AG09309 (cell line): ENCODE data around the gene ANGPTL8.

Source experiments
- DNase-seq: peaks from one replicate; pipeline ENCODE4 v3.0.0-alpha.2; 2010; ENCODE audit warnings: low read depth
- H3K4me3 ChIP-seq: 2 replicates; pipeline ENCODE4 v1.5.1; 2011; ENCODE audit warnings: mild to moderate bottlenecking, low read depth, low read length, moderate library complexity; ENCODE audit not compliant: control insufficient read depth
- CTCF ChIP-seq: IDR thresholded peaks from 2 replicates; pipeline ENCODE4 v1.5.1; 2011; ENCODE audit warnings: mild to moderate bottlenecking, low read depth, low read length, inconsistent platforms; ENCODE audit not compliant: insufficient read depth, control insufficient read depth; ENCODE audit errors: missing control alignments

Gene ANGPTL8

GRCh38 chr19:11194656-11195558, 44.5 kb upstream of the ANGPTL8 start:
- peak overlapping the region; percentile 43 for H3K4me3 ChIP-seq
- TF ChIP-seq CTCF, result no peak

GRCh38 chr19:11195681-11196080, 43.7 kb upstream of the ANGPTL8 start:
- no peak for DNase-seq
- TF ChIP-seq CTCF, result no peak
- H3K4me3 ChIP-seq, result peak overlapping the region; percentile 43

More at GRCh38 chr19:11194656-11195558, 44.5 kb upstream of the ANGPTL8 start:
- no peak for DNase-seq

GRCh38 chr19:11196406-11197287, 42.8 kb upstream of the ANGPTL8 start:
- TF ChIP-seq CTCF, result no peak

GRCh38 chr19:11197291-11198174, 41.9 kb upstream of the ANGPTL8 start, which contains the start of gene KANK2:
Gene KANK2, minus strand, starts transcription at chr19:11197545. Its CDS starts 3,034 bp downstream, at chr19:11194511.
- no peak for TF ChIP-seq CTCF
- H3K4me3 ChIP-seq, result peak within 1 kb of the TSS; percentile 90
- DNase-seq, result no peak

More at GRCh38 chr19:11196406-11197287, 42.8 kb upstream of the ANGPTL8 start:
- DNase-seq, result no peak
- peak overlapping the region; percentile 90 for H3K4me3 ChIP-seq

GRCh38 chr19:11198175-11198534, 41.3 kb upstream of the ANGPTL8 start:
- H3K4me3 ChIP-seq, result no peak overlapping the region
- no peak for TF ChIP-seq CTCF

More at GRCh38 chr19:11198175-11198534, 41.3 kb upstream of the ANGPTL8 start:
- no peak for DNase-seq
